HepG2 (cell line): ENCODE data around the gene GNAI2. TPM values are rescaled to one million over a fixed set of nuclear protein-coding genes. Genes with fewer than 3 reads are reported as not detected.

Source experiments
- ATF5 ChIP-seq: sonication (generic); formaldehyde crosslinking; IDR thresholded peaks from 2 replicates; pipeline ENCODE4 v1.4.0; 2020; ENCODE audit warnings: mild to moderate bottlenecking, low read depth, missing genetic modification reagents
- CEBPB ChIP-seq: IDR thresholded peaks from 2 replicates; pipeline ENCODE4 v1.6.1; 2011; ENCODE audit warnings: low read depth, low read length, improper control_type of control experiment, borderline replicate concordance
- FOSL2 ChIP-seq: sonication (generic); formaldehyde crosslinking; IDR thresholded peaks from 2 replicates; pipeline ENCODE4 v1.4.0; 2020; ENCODE audit warnings: missing genetic modification reagents
- GATAD1 ChIP-seq: IDR thresholded peaks from 2 replicates; pipeline ENCODE4 v1.6.1; 2016; ENCODE audit warnings: missing genetic modification reagents, missing compliant biosample characterization
- GLMP ChIP-seq: sonication (generic); formaldehyde crosslinking; IDR thresholded peaks from 2 replicates; pipeline ENCODE4 v1.9.0; 2021; ENCODE audit warnings: missing genetic modification reagents, mild to moderate bottlenecking, borderline replicate concordance
- NCOA1 ChIP-seq: sonication (generic); formaldehyde crosslinking; IDR thresholded peaks from 2 replicates; pipeline ENCODE4 v1.9.0; 2021; ENCODE audit warnings: missing genetic modification reagents
- RFX5 ChIP-seq: IDR thresholded peaks from 2 replicates; pipeline ENCODE4 v1.6.1; 2011; ENCODE audit warnings: low read depth, low read length, improper control_type of control experiment
- SSRP1 ChIP-seq: IDR thresholded peaks from 2 replicates; pipeline ENCODE4 v1.6.1; 2016; ENCODE audit warnings: control low read depth
- WIZ ChIP-seq: sonication (generic); formaldehyde crosslinking; IDR thresholded peaks from 2 replicates; pipeline ENCODE4 v1.5.1; 2020; ENCODE audit warnings: mild to moderate bottlenecking, missing genetic modification reagents
- ZBTB46 ChIP-seq: sonication (generic); formaldehyde crosslinking; IDR thresholded peaks from 2 replicates; pipeline ENCODE4 v1.4.0; 2020; ENCODE audit warnings: mild to moderate bottlenecking, missing genetic modification reagents, borderline replicate concordance
- ZKSCAN5 ChIP-seq: sonication (generic); formaldehyde crosslinking; IDR thresholded peaks from 2 replicates; pipeline ENCODE4 v1.5.1; 2020; ENCODE audit warnings: mild to moderate bottlenecking, missing genetic modification reagents
- ZMAT3 ChIP-seq: sonication (generic); formaldehyde crosslinking; conservative IDR thresholded peaks from 2 replicates; pipeline ENCODE4 v1.7.0; 2021; ENCODE audit warnings: missing genetic modification reagents
- ZNF20 ChIP-seq: sonication (generic); formaldehyde crosslinking; IDR thresholded peaks from 2 replicates; pipeline ENCODE4 v1.4.0; 2020; ENCODE audit warnings: mild to moderate bottlenecking, moderate library complexity, missing genetic modification reagents
- ZZZ3 ChIP-seq: sonication (generic); formaldehyde crosslinking; IDR thresholded peaks from 2 replicates; pipeline ENCODE4 v1.4.0; 2020; ENCODE audit warnings: missing genetic modification reagents, mild to moderate bottlenecking, borderline replicate concordance
- polyA plus RNA-seq, 8 experiments: library from polyadenylated mRNA; depleted of rRNA in 3 of 8; stranded (reverse) in 7 of 8; unstranded in 1 of 8; fragments of >200 nt; fragmentation: Illumina TruSeq in 4 of 8; extraction: Trizol in 4 of 8; gene quantifications; 2 replicates each; pipeline versions ENCODE4 v1.2.1 to v1.2.3, GENCODE V29; 2011 to 2016; ENCODE audit warnings: low read depth in 4 of 8, missing spikeins in 1 of 8, mixed read lengths in 1 of 8; ENCODE audit not compliant: insufficient read depth in 1 of 8
- total RNA-seq, 5 experiments: library from RNA; depleted of rRNA; stranded (reverse); fragments of >200 nt; fragmentation: Illumina TruSeq; extraction: Trizol; gene quantifications; 2 replicates each; pipeline ENCODE4 v1.2.3, GENCODE V29; 2016; ENCODE audit warnings: low read depth in 1 of 5
- TF ChIP-seq, protein P1 (sequence below): IDR thresholded peaks from 2 replicates; pipeline ENCODE4 v1.6.1; 2016; ENCODE audit warnings: low read depth
- TF ChIP-seq, protein P2 (sequence below): sonication (generic); formaldehyde crosslinking; IDR thresholded peaks from 2 replicates; pipeline ENCODE4 v1.9.0; 2021; ENCODE audit warnings: missing genetic modification reagents, borderline replicate concordance
- TF ChIP-seq, protein P3 (sequence below): IDR thresholded peaks from 2 replicates; pipeline ENCODE4 v1.6.1; 2016; ENCODE audit warnings: mild to moderate bottlenecking

GNAI2 gene
- total and polyA plus RNA-seq, 2 of the 13 experiments (the other 11 are each of a cell fraction or from before 2014, with no cell fraction given): 51.1 to 66.2 TPM

DNA sequence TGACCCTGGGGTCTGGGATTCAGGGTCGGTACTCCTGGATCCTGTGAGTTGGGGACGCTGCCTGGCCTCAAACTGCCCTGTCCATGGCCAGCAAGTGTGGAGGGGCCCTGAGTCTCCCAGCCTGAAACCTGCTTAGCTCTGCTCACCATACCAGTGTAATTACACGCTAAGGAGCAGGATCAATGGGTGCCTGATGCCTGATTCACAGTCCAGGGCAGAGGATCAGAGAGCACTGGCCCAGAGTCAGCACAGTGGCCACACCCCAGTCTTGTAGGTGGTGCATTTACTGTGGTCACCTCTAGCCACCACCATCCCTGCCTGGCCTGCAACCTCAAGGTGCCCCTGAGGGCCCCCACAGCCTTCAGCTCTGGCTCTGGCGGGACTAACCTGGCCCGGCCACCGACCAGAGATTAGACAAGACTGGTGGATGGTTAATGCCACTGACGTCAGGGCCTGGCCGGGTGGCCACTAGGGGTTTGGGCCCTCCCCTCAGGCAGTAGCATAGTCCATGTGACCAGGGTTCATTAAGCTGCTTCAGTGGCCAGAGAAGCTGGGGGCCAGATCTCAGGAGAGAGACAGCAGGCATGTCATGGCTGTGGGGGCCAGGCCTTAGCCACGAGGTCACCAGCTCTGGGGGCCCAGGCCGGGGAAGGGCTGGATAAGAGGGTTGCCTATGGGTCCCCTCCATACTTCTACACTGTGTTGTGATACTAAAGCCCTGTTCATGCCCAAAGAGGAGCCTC, 34.3 kb upstream of the GNAI2 start (continued):
- TF ChIP-seq, protein P1, sequence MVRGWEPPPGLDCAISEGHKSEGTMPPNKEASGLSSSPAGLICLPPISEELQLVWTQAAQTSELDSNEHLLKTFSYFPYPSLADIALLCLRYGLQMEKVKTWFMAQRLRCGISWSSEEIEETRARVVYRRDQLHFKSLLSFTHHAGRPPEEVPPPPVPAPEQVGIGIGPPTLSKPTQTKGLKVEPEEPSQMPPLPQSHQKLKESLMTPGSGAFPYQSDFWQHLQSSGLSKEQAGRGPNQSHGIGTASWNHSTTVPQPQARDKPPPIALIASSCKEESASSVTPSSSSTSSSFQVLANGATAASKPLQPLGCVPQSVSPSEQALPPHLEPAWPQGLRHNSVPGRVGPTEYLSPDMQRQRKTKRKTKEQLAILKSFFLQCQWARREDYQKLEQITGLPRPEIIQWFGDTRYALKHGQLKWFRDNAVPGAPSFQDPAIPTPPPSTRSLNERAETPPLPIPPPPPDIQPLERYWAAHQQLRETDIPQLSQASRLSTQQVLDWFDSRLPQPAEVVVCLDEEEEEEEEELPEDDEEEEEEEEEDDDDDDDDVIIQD: no peak
- TF ChIP-seq GLMP (CRISPR knock-in tag) (no peak), CEBPB (no peak), NCOA1 (CRISPR knock-in tag) (no peak), ZNF20 (CRISPR knock-in tag) (no peak), ZMAT3 (CRISPR knock-in tag) (peak; percentile 77; the same call in 1 of the 2 replicates), ATF5 (CRISPR knock-in tag) (no peak), ZBTB46 (no peak), ZKSCAN5 (CRISPR knock-in tag) (0 out of 2 replicates have a peak, but pooled peaks have one; percentile 32), FOSL2 (peak; percentile 65), GATAD1 (no peak), WIZ (peak; percentile 18; the same call in 1 of the 2 replicates), ZZZ3 (CRISPR knock-in tag) (no peak), SSRP1 (no peak), RFX5 (peak; percentile 39; the same call in 1 of the 2 replicates)
- TF ChIP-seq, protein P2, sequence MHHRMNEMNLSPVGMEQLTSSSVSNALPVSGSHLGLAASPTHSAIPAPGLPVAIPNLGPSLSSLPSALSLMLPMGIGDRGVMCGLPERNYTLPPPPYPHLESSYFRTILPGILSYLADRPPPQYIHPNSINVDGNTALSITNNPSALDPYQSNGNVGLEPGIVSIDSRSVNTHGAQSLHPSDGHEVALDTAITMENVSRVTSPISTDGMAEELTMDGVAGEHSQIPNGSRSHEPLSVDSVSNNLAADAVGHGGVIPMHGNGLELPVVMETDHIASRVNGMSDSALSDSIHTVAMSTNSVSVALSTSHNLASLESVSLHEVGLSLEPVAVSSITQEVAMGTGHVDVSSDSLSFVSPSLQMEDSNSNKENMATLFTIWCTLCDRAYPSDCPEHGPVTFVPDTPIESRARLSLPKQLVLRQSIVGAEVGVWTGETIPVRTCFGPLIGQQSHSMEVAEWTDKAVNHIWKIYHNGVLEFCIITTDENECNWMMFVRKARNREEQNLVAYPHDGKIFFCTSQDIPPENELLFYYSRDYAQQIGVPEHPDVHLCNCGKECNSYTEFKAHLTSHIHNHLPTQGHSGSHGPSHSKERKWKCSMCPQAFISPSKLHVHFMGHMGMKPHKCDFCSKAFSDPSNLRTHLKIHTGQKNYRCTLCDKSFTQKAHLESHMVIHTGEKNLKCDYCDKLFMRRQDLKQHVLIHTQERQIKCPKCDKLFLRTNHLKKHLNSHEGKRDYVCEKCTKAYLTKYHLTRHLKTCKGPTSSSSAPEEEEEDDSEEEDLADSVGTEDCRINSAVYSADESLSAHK (CRISPR knock-in tag): no peak
- TF ChIP-seq, protein P3, sequence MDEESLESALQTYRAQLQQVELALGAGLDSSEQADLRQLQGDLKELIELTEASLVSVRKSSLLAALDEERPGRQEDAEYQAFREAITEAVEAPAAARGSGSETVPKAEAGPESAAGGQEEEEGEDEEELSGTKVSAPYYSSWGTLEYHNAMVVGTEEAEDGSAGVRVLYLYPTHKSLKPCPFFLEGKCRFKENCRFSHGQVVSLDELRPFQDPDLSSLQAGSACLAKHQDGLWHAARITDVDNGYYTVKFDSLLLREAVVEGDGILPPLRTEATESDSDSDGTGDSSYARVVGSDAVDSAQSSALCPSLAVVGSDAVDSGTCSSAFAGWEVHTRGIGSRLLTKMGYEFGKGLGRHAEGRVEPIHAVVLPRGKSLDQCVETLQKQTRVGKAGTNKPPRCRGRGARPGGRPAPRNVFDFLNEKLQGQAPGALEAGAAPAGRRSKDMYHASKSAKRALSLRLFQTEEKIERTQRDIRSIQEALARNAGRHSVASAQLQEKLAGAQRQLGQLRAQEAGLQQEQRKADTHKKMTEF: peak; percentile 68
